SK-N-MC (cell line): ENCODE results near the gene PTOV1.

Experiments
- DNase-seq: peaks from one replicate; pipeline ENCODE4 v3.0.0-alpha.2; 2011; ENCODE audit warnings: low read depth, low spot score
- H3K27ac ChIP-seq: fragments of 200-600 bp; sonication (generic); 2 replicates; pipeline ENCODE4 v1.5.1; 2016; ENCODE audit warnings: mixed run types
- H3K36me3 ChIP-seq: fragments of 200-600 bp; sonication (generic); 2 replicates; pipeline ENCODE4 v1.6.1; 2017; ENCODE audit warnings: antibody characterized with exemption, low read length, mixed read lengths; ENCODE audit not compliant: insufficient read depth
- H3K4me3 ChIP-seq: fragments of 200-600 bp; sonication (generic); 2 replicates; pipeline ENCODE4 v1.5.1; 2016
- H3K9ac ChIP-seq: fragments of 200-600 bp; sonication (generic); 2 replicates; pipeline ENCODE4 v1.8.0; 2017; ENCODE audit warnings: mixed run types, mixed read lengths; ENCODE audit not compliant: insufficient read length
- H3K9me3 ChIP-seq: fragments of 200-600 bp; sonication (generic); 2 replicates; pipeline ENCODE4 v1.6.1; 2017; ENCODE audit warnings: low read depth, mild to moderate bottlenecking, antibody characterized with exemption, low read length, moderate library complexity, mixed read lengths
- EZH2 ChIP-seq: fragments of 200-600 bp; sonication (generic); IDR thresholded peaks from one replicate; pipeline ENCODE4 v1.6.1; 2017; ENCODE audit warnings: antibody characterized with exemption
- FOXP2 ChIP-seq: optimal IDR thresholded peaks from 2 replicates; pipeline ENCODE3; 2011; ENCODE audit warnings: mild to moderate bottlenecking, moderate library complexity; ENCODE audit not compliant: insufficient read depth; ENCODE audit errors: extremely low read length, control extremely low read depth
- POLR2AphosphoS5 ChIP-seq: IDR thresholded peaks from 2 replicates; pipeline ENCODE4 v1.6.1; 2012; ENCODE audit warnings: mild to moderate bottlenecking, low read depth, low read length, borderline replicate concordance

The PTOV1 gene

DNA sequence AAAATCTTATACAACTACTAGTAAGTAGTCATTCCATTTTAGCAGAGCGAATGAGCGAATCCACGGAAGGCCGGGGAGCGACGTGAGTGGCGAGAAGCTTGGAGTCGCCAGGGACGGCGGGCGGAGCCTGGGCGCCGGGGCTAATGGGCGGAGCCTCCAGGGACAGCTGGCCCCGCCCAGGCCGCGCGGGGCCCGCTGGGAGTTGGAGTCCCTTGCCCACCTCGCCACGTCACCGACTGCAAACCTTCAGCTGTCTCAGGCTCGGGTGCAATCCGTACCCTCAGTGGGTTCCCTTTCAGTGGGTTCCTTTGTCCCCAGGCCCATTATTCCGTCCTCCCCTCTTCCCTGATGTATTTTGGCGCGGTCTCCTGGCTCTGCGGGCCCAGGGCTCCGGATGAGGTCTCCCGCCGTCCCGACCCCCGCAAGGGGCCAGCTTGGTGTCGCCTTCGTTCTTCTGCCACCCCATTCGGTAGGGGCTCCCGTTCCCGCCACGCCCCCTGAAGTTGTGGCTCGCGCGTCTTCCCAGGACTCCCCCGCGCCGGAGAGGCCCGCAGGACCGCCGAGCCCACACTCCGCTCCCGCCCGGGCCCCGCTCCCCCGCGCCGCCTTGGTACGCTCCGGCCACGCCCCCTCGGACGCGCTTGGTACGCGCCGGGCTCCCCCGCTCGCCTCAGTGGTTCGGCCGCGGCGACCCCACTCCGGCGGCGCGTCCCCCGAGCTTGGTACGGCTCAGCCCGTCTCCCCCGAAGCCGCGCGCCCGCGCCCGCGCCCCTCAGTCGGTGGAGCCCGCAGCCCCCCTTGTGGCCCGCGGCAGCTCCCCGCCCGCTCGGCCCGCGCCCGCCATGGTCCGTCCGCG lies at the start of gene PTOV1:
Gene PTOV1, plus strand, starts transcription at position 673 of the 856 bp plus-strand sequence.
- no peaks in the 10 kb centered on the region for H3K9me3 ChIP-seq
- peak within 1 kb of the TSS; percentile 99 for H3K27ac ChIP-seq
- peaks cover 42% of the 10 kb centered on the region for H3K36me3 ChIP-seq
- TF ChIP-seq POLR2AphosphoS5 (peak; percentile 69), FOXP2 (no peak)
- peak within 1 kb of the TSS; percentile 91 for H3K9ac ChIP-seq
- H3K4me3 ChIP-seq: peak within 1 kb of the TSS; percentile 95
- peak; percentile 66 for DNase-seq

DNA sequence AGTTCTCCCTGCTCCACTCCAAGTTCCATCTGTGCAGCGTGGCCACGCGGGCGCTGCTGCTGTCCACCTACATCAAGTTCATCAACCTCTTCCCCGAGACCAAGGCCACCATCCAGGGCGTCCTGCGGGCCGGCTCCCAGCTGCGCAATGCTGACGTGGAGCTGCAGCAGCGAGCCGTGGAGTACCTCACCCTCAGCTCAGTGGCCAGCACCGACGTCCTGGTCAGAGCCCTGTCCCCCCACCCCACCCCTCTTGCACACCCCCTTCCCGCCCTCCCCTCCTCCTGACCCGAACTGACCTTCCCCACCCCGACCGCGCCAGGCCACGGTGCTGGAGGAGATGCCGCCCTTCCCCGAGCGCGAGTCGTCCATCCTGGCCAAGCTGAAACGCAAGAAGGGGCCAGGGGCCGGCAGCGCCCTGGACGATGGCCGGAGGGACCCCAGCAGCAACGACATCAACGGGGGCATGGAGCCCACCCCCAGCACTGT lies 49.5 kb upstream of the PTOV1 start:
- Histone ChIP-seq H3K9ac (no peak overlapping the region), H3K36me3 (peaks cover 38% of the 10 kb centered on the region; the same call in 1 of the 2 replicates), H3K4me3 (peak overlapping the region; percentile 68; the same call in 1 of the 2 replicates), H3K9me3 (no peaks in the 10 kb centered on the region), H3K27ac (no peak overlapping the region)
- no peak for DNase-seq
- TF ChIP-seq FOXP2: no peak
- TF ChIP-seq EZH2: no peak
- TF ChIP-seq POLR2AphosphoS5: no peak

DNA sequence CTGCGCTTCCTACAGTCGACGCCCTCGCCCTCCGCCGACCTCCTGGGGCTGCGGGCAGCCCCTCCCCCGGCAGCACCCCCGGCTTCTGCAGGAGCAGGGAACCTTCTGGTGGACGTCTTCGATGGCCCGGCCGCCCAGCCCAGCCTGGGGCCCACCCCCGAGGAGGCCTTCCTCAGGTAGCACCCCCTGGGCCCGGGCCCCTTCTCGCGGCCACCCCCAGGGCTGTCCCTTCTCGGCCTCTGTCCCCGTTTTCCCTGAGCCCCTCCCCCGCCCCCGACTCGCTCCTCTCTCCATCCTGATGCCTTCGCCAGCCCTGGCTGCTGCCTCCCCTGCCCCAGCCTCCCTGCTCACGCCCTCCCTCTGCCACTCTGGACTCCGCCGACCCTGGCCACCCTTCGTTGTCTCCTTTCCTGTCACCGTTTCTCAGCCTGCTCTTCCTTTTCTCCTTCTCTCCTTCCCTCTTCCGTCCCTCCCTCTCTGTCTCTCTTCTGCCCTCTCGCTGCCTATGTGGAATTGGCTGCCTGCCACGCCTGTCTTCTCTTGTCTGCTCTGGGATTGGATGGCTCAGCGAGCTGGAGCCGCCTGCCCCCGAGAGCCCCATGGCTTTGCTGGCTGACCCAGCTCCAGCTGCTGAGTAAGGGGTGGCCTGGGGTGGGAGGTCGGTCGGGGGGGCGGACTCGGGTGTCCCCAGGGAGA lies 48.8 kb upstream of the PTOV1 start:
- TF ChIP-seq EZH2 (no peak), POLR2AphosphoS5 (no peak), FOXP2 (no peak)
- H3K9ac ChIP-seq: no peak overlapping the region
- H3K9me3 ChIP-seq: no peaks in the 10 kb centered on the region
- H3K27ac ChIP-seq: no peak overlapping the region
- H3K36me3 ChIP-seq: peaks cover 33% of the 10 kb centered on the region; the same call in 1 of the 2 replicates
- peak overlapping the region; percentile 68 for H3K4me3 ChIP-seq
- DNase-seq: peak; percentile 32

- Histone ChIP-seq H3K9me3 (no peaks in the 10 kb centered on the region), H3K9ac (no peak overlapping the region), H3K27ac (no peak overlapping the region), H3K36me3 (peaks cover 31% of the 10 kb centered on the region; the same call in 1 of the 2 replicates), H3K4me3 (no peak overlapping the region)
- no peak for TF ChIP-seq FOXP2
- no peak for TF ChIP-seq EZH2
- no peak for TF ChIP-seq POLR2AphosphoS5
- no peak for DNase-seq
Observed at GRCh38 chr19:49802836-49803528, 48.0 kb upstream of the PTOV1 start.

DNA sequence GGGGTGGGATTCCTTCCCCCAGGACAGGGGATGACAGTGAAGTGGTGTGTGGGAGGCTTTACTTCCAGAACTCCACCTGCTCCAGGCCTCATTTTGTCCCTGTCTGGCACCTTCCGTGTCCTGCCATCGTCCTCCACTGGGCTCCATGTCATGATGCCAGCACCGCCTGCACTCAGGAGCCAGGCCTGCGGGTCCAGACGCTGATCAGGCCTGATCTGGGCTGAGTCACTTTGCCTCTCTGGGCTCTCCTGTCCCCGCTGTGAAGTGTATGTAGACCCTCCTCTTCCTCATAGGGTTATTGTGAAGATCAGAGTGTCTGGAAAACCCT lies 47.5 kb upstream of the PTOV1 start:
- TF ChIP-seq POLR2AphosphoS5 (no peak), FOXP2 (no peak)
- peaks cover 33% of the 10 kb centered on the region; the same call in 1 of the 2 replicates for H3K36me3 ChIP-seq
- H3K4me3 ChIP-seq: no peak overlapping the region
- no peak overlapping the region for H3K27ac ChIP-seq
- no peaks in the 10 kb centered on the region for H3K9me3 ChIP-seq
- no peak overlapping the region for H3K9ac ChIP-seq
- DNase-seq: no peak

- no peak overlapping the region for H3K4me3 ChIP-seq
- no peak overlapping the region for H3K9ac ChIP-seq
- TF ChIP-seq POLR2AphosphoS5: no peak; the same call in 1 of the 2 replicates
- TF ChIP-seq FOXP2: no peak
- no peak for TF ChIP-seq EZH2
- H3K9me3 ChIP-seq: no peaks in the 10 kb centered on the region
- no peak for DNase-seq
- H3K27ac ChIP-seq: no peak overlapping the region
- peaks cover 22% of the 10 kb centered on the region; the same call in 1 of the 2 replicates for H3K36me3 ChIP-seq
Observed at GRCh38 chr19:49805822-49806619, 44.9 kb upstream of the PTOV1 start.

DNA sequence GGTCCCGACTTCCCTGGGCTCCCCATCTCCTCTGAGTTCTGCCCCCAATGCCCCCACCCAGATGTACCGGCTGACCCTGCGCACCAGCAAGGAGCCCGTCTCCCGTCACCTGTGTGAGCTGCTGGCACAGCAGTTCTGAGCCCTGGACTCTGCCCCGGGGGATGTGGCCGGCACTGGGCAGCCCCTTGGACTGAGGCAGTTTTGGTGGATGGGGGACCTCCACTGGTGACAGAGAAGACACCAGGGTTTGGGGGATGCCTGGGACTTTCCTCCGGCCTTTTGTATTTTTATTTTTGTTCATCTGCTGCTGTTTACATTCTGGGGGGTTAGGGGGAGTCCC lies 44.4 kb upstream of the PTOV1 start:
- H3K4me3 ChIP-seq: no peak overlapping the region
- H3K36me3 ChIP-seq: peaks cover 22% of the 10 kb centered on the region; the same call in 1 of the 2 replicates
- DNase-seq: no peak
- TF ChIP-seq POLR2AphosphoS5 (no peak), EZH2 (no peak)
- no peak overlapping the region for H3K27ac ChIP-seq
- H3K9ac ChIP-seq: no peak overlapping the region
- no peaks in the 10 kb centered on the region for H3K9me3 ChIP-seq
